GM23248 (cell line): ENCODE results near the gene IGFBPL1.

Experiments used
- EZH2 ChIP-seq: fragments of 200-600 bp; sonication (generic); IDR thresholded peaks from 2 replicates; pipeline ENCODE4 v1.6.1; 2018; ENCODE audit warnings: antibody characterized with exemption, mild to moderate bottlenecking; ENCODE audit not compliant: insufficient read depth, poor library complexity, severe bottlenecking
- EZH2phosphoT487 ChIP-seq: fragments of 200-600 bp; sonication (generic); IDR thresholded peaks from 2 replicates; pipeline ENCODE4 v1.6.1; 2018; ENCODE audit warnings: antibody characterized with exemption, moderate library complexity, mild to moderate bottlenecking, low read depth; ENCODE audit not compliant: insufficient read depth

GRCh38 chr9:38375572-38375963 lies 48.7 kb downstream of the IGFBPL1 start:
- TF ChIP-seq EZH2 = no peak
- no peak for TF ChIP-seq EZH2phosphoT487
